ENCODE measurements around the gene SVIL.

- no peak for TF ChIP-seq EZH2 (IDR thresholded peaks at IDR 0.05; ENCODE audit: low read length, missing control alignments)
- TF ChIP-seq, protein P1, sequence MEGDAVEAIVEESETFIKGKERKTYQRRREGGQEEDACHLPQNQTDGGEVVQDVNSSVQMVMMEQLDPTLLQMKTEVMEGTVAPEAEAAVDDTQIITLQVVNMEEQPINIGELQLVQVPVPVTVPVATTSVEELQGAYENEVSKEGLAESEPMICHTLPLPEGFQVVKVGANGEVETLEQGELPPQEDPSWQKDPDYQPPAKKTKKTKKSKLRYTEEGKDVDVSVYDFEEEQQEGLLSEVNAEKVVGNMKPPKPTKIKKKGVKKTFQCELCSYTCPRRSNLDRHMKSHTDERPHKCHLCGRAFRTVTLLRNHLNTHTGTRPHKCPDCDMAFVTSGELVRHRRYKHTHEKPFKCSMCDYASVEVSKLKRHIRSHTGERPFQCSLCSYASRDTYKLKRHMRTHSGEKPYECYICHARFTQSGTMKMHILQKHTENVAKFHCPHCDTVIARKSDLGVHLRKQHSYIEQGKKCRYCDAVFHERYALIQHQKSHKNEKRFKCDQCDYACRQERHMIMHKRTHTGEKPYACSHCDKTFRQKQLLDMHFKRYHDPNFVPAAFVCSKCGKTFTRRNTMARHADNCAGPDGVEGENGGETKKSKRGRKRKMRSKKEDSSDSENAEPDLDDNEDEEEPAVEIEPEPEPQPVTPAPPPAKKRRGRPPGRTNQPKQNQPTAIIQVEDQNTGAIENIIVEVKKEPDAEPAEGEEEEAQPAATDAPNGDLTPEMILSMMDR (conservative IDR thresholded peaks at IDR 0.05 in 1 of 2, IDR thresholded peaks at IDR 0.05 in 1 of 2; ENCODE audit: low read depth in 1 of 2, low read length in 2 of 2), result no peak
Observed at GRCh38 chr10:29532256-29532878, 102.4 kb downstream of the SVIL start.

Data from fibroblast of lung (primary cell).